GM23248 (cell line): ENCODE data around the gene ADO.

ENCODE experiments used
- EZH2 ChIP-seq: fragments of 200-600 bp; sonication (generic); IDR thresholded peaks from 2 replicates; pipeline ENCODE4 v1.6.1; 2018; ENCODE audit warnings: antibody characterized with exemption, mild to moderate bottlenecking; ENCODE audit not compliant: insufficient read depth, poor library complexity, severe bottlenecking
- EZH2phosphoT487 ChIP-seq: fragments of 200-600 bp; sonication (generic); IDR thresholded peaks from 2 replicates; pipeline ENCODE4 v1.6.1; 2018; ENCODE audit warnings: antibody characterized with exemption, moderate library complexity, mild to moderate bottlenecking, low read depth; ENCODE audit not compliant: insufficient read depth

DNA sequence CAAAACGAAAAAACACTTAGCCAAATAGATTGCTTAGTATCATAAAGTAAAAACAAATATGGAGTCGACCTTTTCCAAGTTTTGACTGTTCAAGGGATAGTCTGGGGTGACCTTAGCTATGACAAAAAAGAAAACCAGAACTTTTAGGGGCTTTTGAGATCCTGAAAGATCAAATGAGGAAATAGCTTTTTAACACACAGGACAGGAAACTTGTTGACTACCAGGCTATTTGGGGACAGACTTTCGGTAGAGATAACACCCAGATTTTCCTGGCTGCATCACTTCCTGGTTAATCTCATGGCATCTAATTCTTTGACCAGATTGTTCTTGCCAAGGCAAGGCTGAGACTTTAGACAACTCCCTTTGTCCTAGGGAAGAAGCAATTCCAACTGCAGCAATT is 46.1 kb downstream of the ADO start:
- no peak for TF ChIP-seq EZH2
- no peak for TF ChIP-seq EZH2phosphoT487
